HG03442 (cell line): ENCODE data around the gene SPECC1L.

Experiments
- ATAC-seq: cut with Tn5 transposase; IDR thresholded peaks from one replicate; pipeline ENCODE4 v1.9.1; 2021; ENCODE audit warnings: mild to moderate bottlenecking, moderate library complexity; ENCODE audit not compliant: unreplicated experiment

Gene SPECC1L

GRCh38 chr22:24393012-24393559 lies 122.5 kb downstream of the SPECC1L start:
- ATAC-seq = no peak

- no peak for ATAC-seq
Measured at GRCh38 chr22:24393848-24394247, 123.2 kb downstream of the SPECC1L start.

- ATAC-seq = no peak
Measured at GRCh38 chr22:24394254-24394653, 123.6 kb downstream of the SPECC1L start.

GRCh38 chr22:24398409-24398808 lies 127.8 kb downstream of the SPECC1L start:
- ATAC-seq = no peak

- ATAC-seq = no peak
Measured at GRCh38 chr22:24400034-24400725, 129.5 kb downstream of the SPECC1L start.

- ATAC-seq = peak; percentile 37
Measured at GRCh38 chr22:24400726-24401596, 130.3 kb downstream of the SPECC1L start.

- no peak for ATAC-seq
Measured at GRCh38 chr22:24401931-24402367, 131.3 kb downstream of the SPECC1L start.

GRCh38 chr22:24402460-24403192 lies 132.0 kb downstream of the SPECC1L start:
- ATAC-seq = no peak

GRCh38 chr22:24403346-24403745 lies 132.7 kb downstream of the SPECC1L start:
- no peak for ATAC-seq

- ATAC-seq = no peak
Measured at GRCh38 chr22:24404561-24405275, 134.1 kb downstream of the SPECC1L start.

- no peak for ATAC-seq
Measured at GRCh38 chr22:24405631-24406321, 135.1 kb downstream of the SPECC1L start.

- ATAC-seq = no peak
Measured at GRCh38 chr22:24406322-24407277, 136.0 kb downstream of the SPECC1L start.

- ATAC-seq = no peak
Measured at GRCh38 chr22:24407278-24407665, 136.6 kb downstream of the SPECC1L start.

- no peak for ATAC-seq
Measured at GRCh38 chr22:24407884-24408283, 137.3 kb downstream of the SPECC1L start.

- no peak for ATAC-seq
Measured at GRCh38 chr22:24408630-24409029, 138.0 kb downstream of the SPECC1L start.

GRCh38 chr22:24409707-24410106 lies 139.1 kb downstream of the SPECC1L start:
- ATAC-seq = no peak

GRCh38 chr22:24410110-24410856 lies 139.7 kb downstream of the SPECC1L start:
- ATAC-seq = no peak
